ENCODE results near the gene PCIF1.
A peak's percentile ranks its signal among the peaks of the same experiment; 100 is the strongest.
"Not testable (repeated sequence)": the region's sequence is repeated elsewhere in the genome, so short reads cannot be mapped to it uniquely, and the experiment has no call there.

PCIF1 gene

DNA sequence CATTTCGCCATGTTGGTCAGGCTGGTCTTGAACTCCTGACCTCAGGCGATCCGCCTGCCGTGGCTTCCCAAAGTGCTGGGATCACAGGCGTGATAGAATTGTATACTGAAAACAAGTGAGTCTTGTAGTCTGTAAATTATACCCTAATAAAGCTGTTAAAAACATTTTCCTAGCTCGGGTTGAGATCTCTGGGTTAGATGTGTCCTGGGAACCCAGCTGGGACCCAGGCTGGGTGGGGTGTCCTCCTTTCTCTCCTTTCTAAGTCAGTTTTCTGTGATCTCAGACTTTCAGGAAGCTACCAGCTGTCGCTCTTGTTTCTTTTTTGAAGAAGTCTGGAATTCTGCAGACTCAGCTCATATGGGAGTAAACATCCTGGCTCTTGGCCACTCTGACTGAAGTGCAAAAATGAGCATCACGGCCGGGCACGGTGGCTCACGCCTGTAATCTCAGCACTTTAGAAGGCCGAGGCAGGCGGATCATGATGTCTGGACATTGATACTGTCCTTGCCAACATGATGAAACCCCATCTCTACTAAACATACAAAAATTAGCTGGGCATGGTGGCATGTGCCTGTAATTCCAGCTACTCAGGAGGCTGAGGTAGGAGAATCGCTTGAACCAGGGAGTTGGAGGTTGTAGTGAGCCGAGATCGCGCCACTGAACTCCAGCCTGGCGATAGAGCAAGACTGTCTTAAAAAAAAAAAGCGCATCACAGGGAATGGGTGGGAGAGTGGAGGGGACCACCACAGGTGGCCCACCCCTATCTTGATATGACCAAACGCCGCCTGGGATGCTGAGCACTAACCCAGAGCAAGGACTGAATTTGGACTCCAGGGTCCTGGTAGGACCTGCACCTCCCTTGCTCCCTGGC, 9.9 kb upstream of the PCIF1 start:
- DNase-seq: no peak

DNA sequence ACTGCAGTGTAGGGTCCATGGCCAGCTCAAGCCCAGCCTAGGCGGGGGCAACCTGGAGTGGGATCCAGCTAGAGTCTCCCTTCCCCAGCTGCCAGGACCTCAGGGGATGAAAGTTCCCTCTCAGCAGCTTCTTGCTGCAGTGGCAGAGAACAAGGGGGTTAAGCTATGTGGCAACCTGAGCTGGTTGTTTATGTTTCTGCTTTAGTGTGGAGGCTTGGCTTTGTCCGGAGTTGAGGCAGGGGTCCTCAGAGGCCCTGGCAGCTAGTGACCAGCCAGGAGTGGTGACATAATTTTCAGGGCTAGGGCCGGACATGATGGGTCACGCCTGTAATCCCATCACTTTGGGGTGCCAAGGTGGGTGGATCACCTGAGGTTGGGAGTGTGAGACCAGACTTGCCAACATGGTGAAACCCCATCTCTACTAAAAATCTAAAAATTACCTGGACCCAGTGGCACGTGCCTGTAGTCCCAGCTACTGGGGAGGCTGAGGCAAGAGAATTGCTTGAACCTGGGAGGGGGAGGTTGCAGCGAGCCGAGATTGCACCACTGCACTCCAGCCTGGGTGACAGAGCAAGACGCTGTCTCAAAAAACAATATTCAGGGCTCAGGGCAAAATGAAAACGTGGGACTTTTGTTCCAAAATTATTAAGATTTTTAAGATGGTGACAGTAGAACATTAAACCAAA, 8.5 kb upstream of the PCIF1 start:
- no peak for DNase-seq

DNA sequence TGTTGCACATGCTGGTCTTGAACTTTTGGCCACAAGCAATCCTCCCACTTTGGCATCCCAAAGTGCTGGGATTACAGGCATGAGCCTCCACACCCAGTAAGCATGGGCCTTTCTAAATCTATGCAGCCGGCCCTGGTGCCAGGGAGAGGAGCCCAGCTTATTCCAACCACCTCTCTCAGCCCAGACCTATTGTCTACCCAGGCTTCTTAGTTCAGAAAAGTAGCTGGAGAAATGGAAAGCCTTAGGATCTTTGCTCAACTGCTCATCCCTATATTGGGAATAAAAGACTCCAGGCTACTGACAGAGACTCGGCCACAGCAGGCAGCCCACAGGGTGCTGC, 7.8 kb upstream of the PCIF1 start:
- DNase-seq: no peak

DNA sequence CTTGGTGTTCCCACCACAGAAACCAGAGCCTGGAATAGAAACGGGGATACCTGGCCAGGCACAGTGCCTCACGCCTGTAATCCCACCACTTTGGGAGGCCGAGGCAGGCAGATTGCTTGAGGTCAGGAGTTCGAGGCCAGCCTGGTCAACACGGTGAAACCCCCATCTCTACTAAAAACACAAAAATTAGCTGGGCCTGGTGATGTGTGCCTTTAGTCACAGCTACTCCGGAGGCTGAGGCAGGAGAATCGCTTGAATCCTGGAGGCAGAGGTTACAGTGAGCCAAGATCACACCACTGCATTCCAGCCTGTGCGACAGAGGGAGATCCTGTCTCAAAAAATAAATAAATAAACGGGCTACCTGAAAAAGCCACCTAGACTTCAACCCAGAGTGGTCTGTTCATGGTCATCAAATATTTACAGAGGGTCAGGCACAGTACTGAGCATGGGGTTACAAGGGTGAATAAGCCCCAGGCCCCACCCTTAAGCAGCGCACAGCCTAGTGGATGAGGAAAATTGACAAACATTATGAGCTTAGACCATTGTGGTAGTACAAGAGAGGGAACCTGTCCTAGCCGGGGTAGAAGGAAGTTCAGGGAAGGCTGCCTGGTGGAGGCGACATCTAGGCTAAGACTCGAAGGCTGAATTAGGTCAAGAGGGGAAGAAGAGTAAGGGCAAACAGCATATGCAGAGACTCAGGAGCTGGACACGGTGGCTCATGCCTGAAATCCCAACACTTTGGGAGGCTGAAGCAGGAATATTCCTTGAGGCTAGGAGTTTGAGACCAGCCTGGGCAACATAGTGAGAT, 7.2 kb upstream of the PCIF1 start:
- DNase-seq: no peak

DNA sequence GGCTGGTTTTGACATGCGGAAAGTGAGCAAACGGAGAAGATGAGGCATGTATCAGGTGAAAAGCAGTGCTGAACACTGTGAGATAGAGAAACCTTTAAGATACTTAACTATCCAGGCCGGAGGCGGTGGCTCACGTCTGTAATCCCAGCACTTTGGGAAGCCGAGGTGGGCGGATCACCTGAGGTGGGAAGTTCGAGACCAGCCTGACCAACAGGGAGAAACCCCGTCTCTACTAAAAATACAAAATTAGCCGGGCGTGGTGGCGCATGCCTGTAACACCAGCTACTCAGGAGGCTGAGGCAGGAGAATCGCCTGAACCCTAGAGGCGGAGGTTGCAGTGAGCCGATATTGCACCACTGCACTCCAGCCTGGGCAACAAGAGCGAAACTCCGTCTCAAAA, 2.8 kb upstream of the PCIF1 start:
- not testable (repeated sequence) for DNase-seq

DNA sequence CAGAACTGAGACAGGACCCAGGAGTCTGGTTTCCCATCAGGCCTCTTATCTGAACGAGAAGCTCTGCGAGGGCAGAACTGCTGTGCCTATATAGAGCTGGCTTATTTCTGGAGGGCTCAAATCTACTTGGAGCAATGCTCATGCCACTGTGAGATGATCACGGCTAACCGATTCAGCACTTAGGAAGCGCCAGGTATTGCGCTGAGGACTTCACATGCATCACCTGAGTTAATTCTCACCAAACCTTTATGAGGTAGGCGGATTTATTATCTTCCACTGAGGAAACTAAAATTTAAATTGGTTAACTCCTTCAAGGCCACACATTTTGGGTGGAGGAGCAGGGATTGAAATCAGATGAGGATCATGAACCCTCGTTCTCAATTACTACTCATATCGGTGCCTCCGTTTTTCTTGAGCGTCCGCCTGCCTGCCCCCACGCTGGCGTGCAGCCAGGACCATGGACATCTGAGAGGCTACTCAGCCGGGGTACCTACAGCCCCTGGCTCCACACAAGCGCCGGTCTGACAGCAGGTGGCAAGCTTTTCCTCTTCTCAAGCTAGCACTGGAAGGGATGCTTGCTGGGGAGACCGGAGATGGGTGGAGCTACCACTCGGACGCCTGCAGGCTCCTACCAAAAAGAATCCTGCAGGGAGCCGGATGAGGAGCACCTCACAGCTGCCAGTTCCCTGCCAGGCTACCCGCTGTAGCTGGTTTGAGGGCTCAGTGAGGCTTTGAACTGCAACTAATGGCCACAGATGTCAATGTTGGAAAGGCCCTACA, 1.0 kb upstream of the PCIF1 start:
- peak; percentile 83 for DNase-seq

DNA sequence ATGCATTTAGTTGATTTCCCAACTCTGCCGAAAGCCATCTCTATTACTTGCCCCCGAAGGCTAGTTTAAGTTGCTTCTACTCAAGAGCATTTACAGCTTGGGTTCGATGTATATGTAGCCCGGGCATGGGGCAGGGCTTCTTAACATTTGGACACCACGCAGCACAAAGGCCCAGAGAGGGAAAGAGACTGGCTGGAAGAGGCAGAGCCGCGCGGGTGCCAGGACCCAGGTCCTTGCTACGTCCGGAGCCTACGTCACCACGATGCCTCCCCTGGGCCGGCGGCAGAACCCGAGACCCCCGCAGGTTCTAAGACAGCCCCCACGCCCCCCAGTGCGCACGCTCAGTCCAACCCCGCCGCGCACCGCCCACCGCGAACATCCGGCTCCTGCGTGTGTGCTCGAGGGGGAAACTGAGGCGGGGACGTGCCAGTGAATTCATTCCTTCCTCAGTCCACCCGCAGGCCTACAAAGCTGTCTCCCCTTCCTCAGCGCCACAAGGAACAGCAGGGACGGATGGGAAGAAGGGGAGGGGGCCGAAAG, 367 bp upstream of the PCIF1 start:
- DNase-seq: peak; percentile 65

DNA sequence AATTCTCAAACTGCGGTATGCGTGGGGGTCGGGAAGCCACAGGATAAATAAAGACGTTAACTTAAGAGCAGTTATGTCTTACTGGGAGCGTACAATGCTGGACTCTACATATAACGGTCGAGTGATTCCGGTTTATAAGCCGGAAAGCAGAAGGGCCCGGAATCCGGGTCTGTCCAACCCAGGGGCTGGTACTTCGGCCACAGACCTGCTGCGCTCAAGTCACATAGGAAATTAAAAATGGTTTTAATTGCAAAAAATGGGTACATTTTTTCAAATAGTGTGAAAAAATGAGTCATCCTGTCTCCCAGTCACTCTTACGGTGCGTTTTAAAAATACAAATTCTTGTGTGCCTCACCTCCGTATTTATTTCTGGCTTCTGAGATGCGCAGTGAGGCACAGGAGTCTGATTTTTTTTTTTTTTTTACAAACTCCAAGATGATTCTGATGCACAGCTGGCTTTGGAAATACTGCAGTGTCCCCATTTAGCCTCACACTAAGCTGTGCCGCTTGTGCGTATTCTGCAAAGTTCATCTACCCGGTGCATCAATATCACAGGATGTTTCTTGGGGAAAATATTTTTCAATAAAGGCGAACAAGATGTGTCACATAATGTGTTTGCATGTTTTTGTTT, 1.0 kb downstream of the PCIF1 start:
- DNase-seq: no peak

DNA sequence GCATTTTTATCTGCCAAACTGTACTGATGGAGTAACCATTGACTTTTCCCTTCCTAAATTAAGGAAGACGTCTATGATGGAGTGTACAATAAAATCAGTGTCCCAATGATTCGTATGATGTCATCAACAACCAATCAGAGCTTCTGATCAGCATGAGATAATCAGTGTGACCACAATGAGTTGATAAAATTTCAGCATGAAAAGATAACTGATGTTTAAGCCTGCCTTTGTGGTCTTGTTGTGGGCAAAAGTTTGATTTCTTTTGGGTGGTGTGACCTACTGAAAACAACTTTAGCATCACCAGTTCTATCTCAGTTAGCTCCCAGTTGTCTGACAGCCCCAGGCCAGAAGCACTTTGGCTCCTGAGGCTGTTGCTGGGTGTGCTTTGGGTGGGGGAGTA, 3.3 kb downstream of the PCIF1 start:
- peak; percentile 41 for DNase-seq

DNA sequence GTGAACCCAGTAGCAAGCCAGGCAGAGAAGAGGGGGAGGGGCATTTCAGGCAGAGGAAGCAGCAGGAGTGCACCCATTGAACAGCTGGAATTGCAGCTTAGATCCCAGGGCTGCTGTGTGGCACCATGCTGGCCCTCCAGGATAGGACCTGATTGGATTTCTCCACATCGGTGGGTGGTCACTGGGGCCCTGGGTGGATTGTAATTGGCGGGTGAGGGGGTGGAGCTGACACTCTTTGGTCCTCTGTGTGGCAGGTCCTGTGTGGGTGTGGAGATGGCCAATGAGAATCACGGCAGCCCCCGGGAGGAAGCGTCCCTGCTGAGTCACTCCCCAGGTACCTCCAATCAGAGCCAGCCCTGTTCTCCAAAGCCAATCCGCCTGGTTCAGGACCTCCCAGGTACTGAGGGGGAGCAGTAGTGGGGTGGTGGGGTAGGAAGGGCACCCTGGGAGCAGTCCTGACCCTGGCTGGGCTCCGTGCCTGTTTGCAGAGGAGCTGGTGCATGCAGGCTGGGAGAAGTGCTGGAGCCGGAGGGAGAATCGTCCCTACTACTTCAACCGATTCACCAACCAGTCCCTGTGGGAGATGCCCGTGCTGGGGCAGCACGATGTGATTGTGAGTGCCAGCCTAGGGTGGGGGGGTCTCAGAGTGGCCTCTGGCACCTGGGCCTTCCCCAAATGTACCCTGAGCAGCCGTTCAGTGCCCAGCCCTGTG, 4.4 kb downstream of the PCIF1 start:
- DNase-seq: no peak

DNA sequence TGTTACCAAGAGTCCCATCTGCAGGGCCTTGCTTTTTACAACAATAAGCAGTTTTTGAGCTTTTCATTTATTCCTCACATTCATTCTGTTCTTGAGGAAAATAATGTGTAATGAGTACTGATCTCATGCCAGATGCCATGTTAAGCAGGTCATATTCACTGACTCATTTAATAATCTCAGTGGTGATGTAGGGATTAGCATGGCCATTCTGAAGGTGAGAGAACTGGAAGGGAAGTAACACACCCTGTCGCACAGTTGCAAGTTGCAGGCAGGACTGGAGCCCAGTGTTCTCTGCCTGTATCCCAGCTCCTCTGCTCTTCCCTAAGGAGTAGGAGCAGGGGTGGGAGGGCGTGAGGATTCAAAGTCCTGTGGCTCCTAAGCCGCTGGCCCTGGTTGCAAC, 5.6 kb downstream of the PCIF1 start:
- no peak for DNase-seq

DNA sequence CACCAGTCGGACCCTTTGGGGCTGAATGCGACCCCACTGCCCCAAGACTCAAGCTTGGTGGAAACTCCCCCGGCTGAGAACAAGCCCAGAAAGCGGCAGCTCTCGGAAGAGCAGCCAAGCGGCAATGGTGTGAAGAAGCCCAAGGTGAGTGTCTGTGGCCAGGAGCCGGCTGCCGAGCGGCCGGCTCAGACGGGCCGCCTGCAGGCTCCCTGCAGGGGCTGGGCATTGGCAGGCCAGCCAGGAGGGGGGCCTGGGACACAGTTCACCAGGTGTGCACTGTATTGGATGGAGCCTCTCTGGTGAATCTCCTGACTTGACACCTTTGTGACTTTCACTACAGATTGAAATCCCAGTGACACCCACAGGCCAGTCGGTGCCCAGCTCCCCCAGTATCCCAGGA, 6.0 kb downstream of the PCIF1 start:
- DNase-seq: no peak

DNA sequence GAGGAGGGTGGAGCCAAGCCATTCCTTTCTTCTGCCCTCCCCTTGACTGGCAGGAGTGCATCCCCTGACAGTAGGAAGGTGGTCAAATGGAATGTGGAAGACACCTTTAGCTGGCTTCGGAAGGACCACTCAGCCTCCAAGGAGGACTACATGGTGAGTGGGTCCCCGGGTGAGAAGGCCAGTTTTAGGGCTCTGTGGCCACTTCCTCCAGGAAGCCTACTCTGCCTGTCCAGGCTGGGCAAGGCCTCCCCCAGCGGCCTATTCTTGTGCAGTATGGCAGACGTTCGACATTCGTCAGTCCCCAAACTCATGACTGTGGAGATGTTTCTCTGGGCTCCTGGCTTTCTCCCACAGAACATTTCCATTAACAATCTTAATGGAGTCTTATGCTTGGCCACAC, 9.1 kb downstream of the PCIF1 start:
- no peak for DNase-seq

DNA sequence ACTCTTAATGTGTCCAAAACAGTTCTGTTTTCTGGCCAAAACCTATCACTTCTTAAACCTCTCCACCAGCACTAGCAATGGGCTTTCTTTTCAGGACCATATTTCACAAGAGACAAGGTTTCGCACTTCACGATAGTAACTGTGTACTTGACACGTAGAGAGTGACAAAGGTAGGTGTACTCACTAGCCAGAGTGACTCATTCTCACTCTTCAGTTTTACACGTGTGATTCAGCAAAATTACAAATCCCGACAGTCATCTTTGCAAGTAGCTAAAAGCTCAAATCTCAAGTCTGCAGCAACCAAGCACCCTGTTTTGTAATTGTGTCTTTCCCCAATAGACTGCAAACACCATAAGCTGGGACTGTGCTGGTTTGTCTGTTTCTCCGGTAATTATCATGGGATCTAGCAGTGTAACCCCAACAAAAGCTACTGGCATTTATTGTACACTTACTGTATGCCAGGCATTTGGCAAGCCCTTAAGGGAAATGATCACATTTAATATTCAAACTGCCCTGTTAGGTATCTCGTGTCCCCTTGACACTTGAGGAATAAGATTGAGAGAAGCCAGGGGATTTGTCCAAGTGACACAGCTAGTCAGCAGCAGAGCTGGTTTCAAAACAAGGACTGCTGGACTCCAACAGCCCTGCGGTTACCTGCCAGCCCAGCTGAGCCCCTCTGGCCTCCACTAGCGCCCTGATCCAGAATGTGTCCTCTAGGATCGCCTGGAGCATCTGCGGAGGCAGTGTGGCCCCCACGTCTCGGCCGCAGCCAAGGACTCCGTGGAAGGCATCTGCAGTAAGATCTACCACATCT, 9.9 kb downstream of the PCIF1 start:
- peak; percentile 77 for DNase-seq

DNA sequence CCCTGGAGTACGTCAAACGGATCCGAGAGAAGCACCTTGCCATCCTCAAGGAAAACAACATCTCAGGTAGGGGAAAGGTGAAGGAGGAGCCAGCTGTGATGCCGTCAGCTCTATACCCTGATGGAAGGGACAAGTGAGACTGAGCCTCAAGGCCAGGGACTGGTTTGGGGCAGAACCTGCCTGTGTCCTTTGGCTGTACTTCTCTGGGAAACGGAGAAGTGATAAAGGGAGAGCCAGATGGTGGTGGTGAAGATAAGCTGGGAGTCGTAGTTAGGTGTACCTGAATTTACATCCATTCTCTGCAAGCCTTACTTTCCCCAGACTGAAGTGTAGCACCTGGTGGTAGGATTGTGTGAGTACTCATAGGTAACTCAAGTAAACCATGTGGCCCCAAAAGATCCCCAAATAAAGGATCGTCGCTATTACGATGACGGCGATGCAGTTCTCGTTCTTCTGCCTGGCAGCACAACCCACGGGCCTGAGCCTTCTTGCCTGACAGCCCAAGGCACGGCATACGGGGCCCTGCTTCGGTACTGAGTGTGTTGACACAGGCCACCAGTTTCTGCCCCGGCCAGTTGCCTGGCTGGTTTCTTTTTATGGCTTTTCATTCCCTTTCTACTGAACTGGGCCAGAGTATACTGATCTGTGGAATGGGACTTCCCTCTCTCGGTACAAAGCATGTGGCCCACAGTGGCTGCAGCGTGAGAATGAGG, 10.6 kb downstream of the PCIF1 start:
- DNase-seq: no peak

DNA sequence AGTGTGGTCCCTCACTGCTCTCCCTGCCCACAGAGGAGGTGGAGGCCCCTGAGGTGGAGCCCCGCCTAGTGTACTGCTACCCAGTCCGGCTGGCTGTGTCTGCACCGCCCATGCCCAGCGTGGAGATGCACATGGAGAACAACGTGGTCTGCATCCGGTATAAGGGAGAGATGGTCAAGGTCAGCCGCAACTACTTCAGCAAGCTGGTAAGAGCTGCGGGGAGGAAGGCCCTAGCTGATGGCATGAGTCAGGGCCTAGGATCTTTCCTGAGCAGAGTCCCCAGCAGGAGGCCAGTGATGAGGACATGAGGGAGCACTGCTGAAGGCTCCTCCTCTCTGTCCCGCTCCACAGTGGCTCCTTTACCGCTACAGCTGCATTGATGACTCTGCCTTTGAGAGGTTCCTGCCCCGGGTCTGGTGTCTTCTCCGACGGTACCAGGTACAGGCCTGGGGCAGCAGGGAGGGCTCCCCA, 11.2 kb downstream of the PCIF1 start:
- no peak for DNase-seq

DNA sequence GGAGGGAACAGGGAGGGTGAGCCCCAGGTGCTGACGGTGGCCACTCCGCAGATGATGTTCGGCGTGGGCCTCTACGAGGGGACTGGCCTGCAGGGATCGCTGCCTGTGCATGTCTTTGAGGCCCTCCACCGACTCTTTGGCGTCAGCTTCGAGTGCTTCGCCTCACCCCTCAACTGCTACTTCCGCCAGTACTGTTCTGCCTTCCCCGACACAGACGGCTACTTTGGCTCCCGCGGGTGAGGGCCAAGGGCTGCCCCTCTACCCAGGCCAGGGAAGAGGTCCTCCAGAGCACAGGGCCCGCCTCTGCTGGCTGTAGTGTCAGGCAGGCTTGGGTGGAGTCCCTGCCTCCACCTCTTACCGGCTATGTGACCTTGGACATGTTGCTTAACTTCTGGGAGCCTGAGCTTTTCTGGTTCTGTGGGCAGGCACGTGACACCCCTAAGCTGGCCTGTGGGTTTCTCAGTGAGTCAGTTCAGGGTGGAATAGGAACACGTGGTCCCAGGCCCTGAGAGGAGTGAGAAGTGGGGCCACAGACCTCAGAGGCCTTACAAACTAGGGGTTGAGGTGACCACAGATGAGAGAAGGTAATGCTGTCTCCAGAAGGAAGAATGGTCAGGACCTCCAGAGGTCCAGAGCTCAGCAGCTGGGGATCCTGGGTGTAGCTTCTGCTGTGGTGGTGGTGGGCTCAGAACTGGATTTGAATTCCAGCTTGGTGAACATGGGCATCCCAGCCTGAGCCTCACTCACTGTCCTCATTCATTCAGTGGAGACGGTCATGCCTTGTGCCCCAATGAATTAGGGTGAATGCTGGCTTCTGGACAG, 11.9 kb downstream of the PCIF1 start:
- DNase-seq: peak; percentile 71

DNA sequence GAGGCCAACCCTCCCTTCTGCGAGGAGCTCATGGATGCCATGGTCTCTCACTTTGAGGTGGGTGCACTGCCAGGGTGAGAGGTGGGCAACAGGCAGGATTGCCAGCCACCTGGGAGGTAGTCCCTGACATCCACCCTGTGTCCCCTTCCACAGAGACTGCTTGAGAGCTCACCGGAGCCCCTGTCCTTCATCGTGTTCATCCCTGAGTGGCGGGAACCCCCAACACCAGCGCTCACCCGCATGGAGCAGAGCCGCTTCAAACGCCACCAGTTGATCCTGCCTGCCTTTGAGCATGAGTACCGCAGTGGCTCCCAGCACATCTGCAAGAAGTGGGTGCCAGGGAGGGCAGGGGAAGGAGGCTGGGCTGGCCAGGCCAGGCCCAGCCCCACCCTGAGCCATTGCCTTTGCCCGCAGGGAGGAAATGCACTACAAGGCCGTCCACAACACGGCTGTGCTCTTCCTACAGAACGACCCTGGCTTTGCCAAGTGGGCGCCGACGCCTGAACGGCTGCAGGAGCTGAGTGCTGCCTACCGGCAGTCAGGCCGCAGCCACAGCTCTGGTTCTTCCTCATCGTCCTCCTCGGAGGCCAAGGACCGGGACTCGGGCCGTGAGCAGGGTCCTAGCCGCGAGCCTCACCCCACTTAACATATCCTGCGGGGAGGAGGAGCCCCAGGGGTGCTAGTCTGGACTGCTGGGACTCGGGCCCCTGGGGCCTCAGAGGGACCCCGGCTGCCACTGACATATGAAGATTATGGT, 12.8 kb downstream of the PCIF1 start:
- DNase-seq: no peak

All from activated CD4-positive, alpha-beta T cell treated with anti-CD3 and anti-CD28 coated beads, Interleukin-2, Interleukin-6, amounts not matched to agents 100 ng/mL and 50 ng/mL, durations not matched to agents 16 hours and 8 hours (primary cell).